ENCODE measurements around the gene TGM2.

DNA sequence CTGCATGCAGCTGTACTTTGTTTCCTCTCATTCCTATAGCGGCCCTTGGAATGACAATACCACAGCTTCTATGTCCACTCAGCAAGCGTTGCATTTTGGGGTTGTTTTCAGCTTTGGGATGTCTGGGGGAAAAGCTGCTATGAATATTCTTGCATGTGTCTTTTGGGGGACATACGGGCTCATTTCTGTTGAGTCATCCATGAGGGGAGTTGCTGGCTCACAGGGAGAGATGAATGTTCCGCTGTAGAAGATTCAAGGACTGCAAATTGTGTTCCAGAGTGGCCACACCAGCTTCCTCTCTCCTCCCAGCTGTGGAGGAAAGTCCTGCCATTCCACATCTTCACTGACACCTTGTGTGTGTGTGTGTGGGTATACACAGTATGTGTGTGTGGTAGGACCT is 43.3 kb downstream of the TGM2 start:
- TF ChIP-seq TOX (CRISPR knock-in tag; IDR thresholded peaks at IDR 0.05; ENCODE audit: borderline replicate concordance): no peak
- TF ChIP-seq GLIS3 (CRISPR knock-in tag; IDR thresholded peaks at IDR 0.05): no peak
- TF ChIP-seq ESRRG (CRISPR knock-in tag; IDR thresholded peaks at IDR 0.05): no peak
- TF ChIP-seq ARNTL (CRISPR knock-in tag; IDR thresholded peaks at IDR 0.05; ENCODE audit: borderline replicate concordance, low read depth): no peak
- no peak for TF ChIP-seq ZFP30 (CRISPR knock-in tag; IDR thresholded peaks at IDR 0.05)
- TF ChIP-seq, protein P1, sequence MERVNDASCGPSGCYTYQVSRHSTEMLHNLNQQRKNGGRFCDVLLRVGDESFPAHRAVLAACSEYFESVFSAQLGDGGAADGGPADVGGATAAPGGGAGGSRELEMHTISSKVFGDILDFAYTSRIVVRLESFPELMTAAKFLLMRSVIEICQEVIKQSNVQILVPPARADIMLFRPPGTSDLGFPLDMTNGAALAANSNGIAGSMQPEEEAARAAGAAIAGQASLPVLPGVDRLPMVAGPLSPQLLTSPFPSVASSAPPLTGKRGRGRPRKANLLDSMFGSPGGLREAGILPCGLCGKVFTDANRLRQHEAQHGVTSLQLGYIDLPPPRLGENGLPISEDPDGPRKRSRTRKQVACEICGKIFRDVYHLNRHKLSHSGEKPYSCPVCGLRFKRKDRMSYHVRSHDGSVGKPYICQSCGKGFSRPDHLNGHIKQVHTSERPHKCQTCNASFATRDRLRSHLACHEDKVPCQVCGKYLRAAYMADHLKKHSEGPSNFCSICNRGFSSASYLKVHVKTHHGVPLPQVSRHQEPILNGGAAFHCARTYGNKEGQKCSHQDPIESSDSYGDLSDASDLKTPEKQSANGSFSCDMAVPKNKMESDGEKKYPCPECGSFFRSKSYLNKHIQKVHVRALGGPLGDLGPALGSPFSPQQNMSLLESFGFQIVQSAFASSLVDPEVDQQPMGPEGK (CRISPR knock-in tag; IDR thresholded peaks at IDR 0.05; ENCODE audit: borderline replicate concordance): no peak
- TF ChIP-seq ZNF70 (CRISPR knock-in tag; IDR thresholded peaks at IDR 0.05): no peak
- no peak for TF ChIP-seq ZNF8 (CRISPR knock-in tag; IDR thresholded peaks at IDR 0.05)
- TF ChIP-seq, protein P2, sequence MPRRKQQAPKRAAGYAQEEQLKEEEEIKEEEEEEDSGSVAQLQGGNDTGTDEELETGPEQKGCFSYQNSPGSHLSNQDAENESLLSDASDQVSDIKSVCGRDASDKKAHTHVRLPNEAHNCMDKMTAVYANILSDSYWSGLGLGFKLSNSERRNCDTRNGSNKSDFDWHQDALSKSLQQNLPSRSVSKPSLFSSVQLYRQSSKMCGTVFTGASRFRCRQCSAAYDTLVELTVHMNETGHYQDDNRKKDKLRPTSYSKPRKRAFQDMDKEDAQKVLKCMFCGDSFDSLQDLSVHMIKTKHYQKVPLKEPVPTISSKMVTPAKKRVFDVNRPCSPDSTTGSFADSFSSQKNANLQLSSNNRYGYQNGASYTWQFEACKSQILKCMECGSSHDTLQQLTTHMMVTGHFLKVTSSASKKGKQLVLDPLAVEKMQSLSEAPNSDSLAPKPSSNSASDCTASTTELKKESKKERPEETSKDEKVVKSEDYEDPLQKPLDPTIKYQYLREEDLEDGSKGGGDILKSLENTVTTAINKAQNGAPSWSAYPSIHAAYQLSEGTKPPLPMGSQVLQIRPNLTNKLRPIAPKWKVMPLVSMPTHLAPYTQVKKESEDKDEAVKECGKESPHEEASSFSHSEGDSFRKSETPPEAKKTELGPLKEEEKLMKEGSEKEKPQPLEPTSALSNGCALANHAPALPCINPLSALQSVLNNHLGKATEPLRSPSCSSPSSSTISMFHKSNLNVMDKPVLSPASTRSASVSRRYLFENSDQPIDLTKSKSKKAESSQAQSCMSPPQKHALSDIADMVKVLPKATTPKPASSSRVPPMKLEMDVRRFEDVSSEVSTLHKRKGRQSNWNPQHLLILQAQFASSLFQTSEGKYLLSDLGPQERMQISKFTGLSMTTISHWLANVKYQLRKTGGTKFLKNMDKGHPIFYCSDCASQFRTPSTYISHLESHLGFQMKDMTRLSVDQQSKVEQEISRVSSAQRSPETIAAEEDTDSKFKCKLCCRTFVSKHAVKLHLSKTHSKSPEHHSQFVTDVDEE (CRISPR knock-in tag; IDR thresholded peaks at IDR 0.05): no peak
